NCI-H524 (cell line): Measurements from ENCODE around the gene PARD6G.
"Not testable (repeated sequence)": the region's sequence is repeated elsewhere in the genome, so short reads cannot be mapped to it uniquely, and the experiment has no call there.

ENCODE experiments used
- DNase-seq, 2 experiments: peaks; one replicate each; lab custom pipeline; 2025; lab: John Stamatoyannopoulos, UW

Gene PARD6G

GRCh38 chr18:80170395-80171053 lies 76.8 kb downstream of the PARD6G start:
- DNase-seq: no peak

GRCh38 chr18:80169607-80170006 lies 77.7 kb downstream of the PARD6G start:
- DNase-seq: no peak

GRCh38 chr18:80168982-80169381 lies 78.3 kb downstream of the PARD6G start:
- DNase-seq: no peak

GRCh38 chr18:80168346-80168745 lies 79.0 kb downstream of the PARD6G start:
- no peak for DNase-seq

GRCh38 chr18:80167931-80168330 lies 79.4 kb downstream of the PARD6G start:
- DNase-seq: no peak

- no peak for DNase-seq
Measured at GRCh38 chr18:80167331-80167730, 80.0 kb downstream of the PARD6G start.

GRCh38 chr18:80166725-80167124 lies 80.6 kb downstream of the PARD6G start:
- no peak for DNase-seq

GRCh38 chr18:80166240-80166639 lies 81.1 kb downstream of the PARD6G start:
- DNase-seq: no peak

GRCh38 chr18:80164727-80165355 lies 82.5 kb downstream of the PARD6G start:
- not testable (repeated sequence) for DNase-seq

GRCh38 chr18:80163183-80163582 lies 84.1 kb downstream of the PARD6G start:
- DNase-seq: no peak

- DNase-seq: no peak
Measured at GRCh38 chr18:80161781-80162417, 85.4 kb downstream of the PARD6G start.

- no peak for DNase-seq
Measured at GRCh38 chr18:80159713-80160636, 87.3 kb downstream of the PARD6G start.

GRCh38 chr18:80158365-80158764 lies 88.9 kb downstream of the PARD6G start:
- DNase-seq: no peak

GRCh38 chr18:80157708-80158343 lies 89.5 kb downstream of the PARD6G start:
- peak; percentile 5 to 60 for DNase-seq

GRCh38 chr18:80154293-80154692 lies 93.0 kb downstream of the PARD6G start:
- DNase-seq: peak in 1 of 2 experiments; percentile 53

- no peak for DNase-seq
Measured at GRCh38 chr18:80149667-80150066, 97.6 kb downstream of the PARD6G start.

GRCh38 chr18:80148326-80149199 lies 98.8 kb downstream of the PARD6G start:
- no peak for DNase-seq

- peak; percentile 55 to 69 for DNase-seq
Measured at GRCh38 chr18:80147418-80148325, 99.6 kb downstream of the PARD6G start.

- no peak for DNase-seq
Measured at GRCh38 chr18:80147037-80147417, 100.3 kb downstream of the PARD6G start.
